HepG2 (cell line): Measurements from ENCODE around the gene DDX39B. TPM values are rescaled to one million over a fixed set of nuclear protein-coding genes. Genes with fewer than 3 reads are reported as not detected.

ENCODE experiments used
- FOSL2 ChIP-seq: sonication (generic); formaldehyde crosslinking; IDR thresholded peaks from 2 replicates; pipeline ENCODE4 v1.4.0; 2020; ENCODE audit warnings: missing genetic modification reagents
- FOXM1 ChIP-seq: sonication (generic); formaldehyde crosslinking; IDR thresholded peaks from 2 replicates; pipeline ENCODE4 v1.5.0; 2020; ENCODE audit warnings: missing genetic modification reagents
- FOXO4 ChIP-seq: sonication (generic); formaldehyde crosslinking; conservative IDR thresholded peaks from 2 replicates; pipeline ENCODE4 v1.8.1; 2023; ENCODE audit warnings: missing genetic modification reagents
- LRRFIP1 ChIP-seq: sonication (generic); formaldehyde crosslinking; conservative IDR thresholded peaks from 2 replicates; pipeline ENCODE4 v1.4.0; 2020; ENCODE audit warnings: missing genetic modification reagents
- MEIS1 ChIP-seq: sonication (generic); formaldehyde crosslinking; IDR thresholded peaks from 2 replicates; pipeline ENCODE4 v1.9.0; 2021; ENCODE audit warnings: mild to moderate bottlenecking, missing genetic modification reagents, moderate library complexity, borderline replicate concordance
- NRL ChIP-seq: sonication (generic); formaldehyde crosslinking; IDR thresholded peaks from 2 replicates; pipeline ENCODE4 v1.5.0; 2020; ENCODE audit warnings: missing genetic modification reagents, mild to moderate bottlenecking, moderate library complexity, borderline replicate concordance
- PATZ1 ChIP-seq: sonication (generic); formaldehyde crosslinking; IDR thresholded peaks from 2 replicates; pipeline ENCODE4 v1.4.0; 2020; ENCODE audit warnings: missing genetic modification reagents
- PRDM4 ChIP-seq: sonication (generic); formaldehyde crosslinking; IDR thresholded peaks from 2 replicates; pipeline ENCODE4 v1.9.0; 2021; ENCODE audit warnings: missing genetic modification reagents, borderline replicate concordance
- RBAK ChIP-seq: sonication (generic); formaldehyde crosslinking; IDR thresholded peaks from 2 replicates; pipeline ENCODE4 v1.5.1; 2020; ENCODE audit warnings: mild to moderate bottlenecking, missing genetic modification reagents
- SAFB2 ChIP-seq: sonication (generic); formaldehyde crosslinking; IDR thresholded peaks from 2 replicates; pipeline ENCODE4 v1.5.1; 2020; ENCODE audit warnings: missing genetic modification reagents, low read depth, mild to moderate bottlenecking, borderline replicate concordance
- SRF ChIP-seq: IDR thresholded peaks from 2 replicates; pipeline ENCODE4 v1.6.1; 2011; ENCODE audit warnings: mild to moderate bottlenecking, low read depth, low read length, moderate library complexity
- THAP9 ChIP-seq: sonication (generic); formaldehyde crosslinking; IDR thresholded peaks from 2 replicates; pipeline ENCODE4; 2020; ENCODE audit warnings: missing genetic modification reagents, mild to moderate bottlenecking, borderline replicate concordance
- ZFP1 ChIP-seq: IDR thresholded peaks from 2 replicates; pipeline ENCODE4 v1.6.1; 2016
- ZNF230 ChIP-seq: sonication (generic); formaldehyde crosslinking; IDR thresholded peaks from 2 replicates; pipeline ENCODE4 v1.4.0; 2020; ENCODE audit warnings: mild to moderate bottlenecking, missing genetic modification reagents
- ZNF580 ChIP-seq: IDR thresholded peaks from 2 replicates; pipeline ENCODE4 v1.6.1; 2016; ENCODE audit warnings: low read depth, borderline replicate concordance
- ZNF616 ChIP-seq: sonication (generic); formaldehyde crosslinking; IDR thresholded peaks from 2 replicates; pipeline ENCODE4 v1.5.0; 2020; ENCODE audit warnings: low read depth, mild to moderate bottlenecking, missing genetic modification reagents
- ZNF672 ChIP-seq: sonication (generic); formaldehyde crosslinking; IDR thresholded peaks from 2 replicates; pipeline ENCODE4 v1.8.1; 2022; ENCODE audit warnings: missing genetic modification reagents
- polyA plus RNA-seq, 8 experiments: library from polyadenylated mRNA; depleted of rRNA in 3 of 8; stranded (reverse) in 7 of 8; unstranded in 1 of 8; fragments of >200 nt; fragmentation: Illumina TruSeq in 4 of 8; extraction: Trizol in 4 of 8; gene quantifications; 2 replicates each; pipeline versions ENCODE4 v1.2.1 to v1.2.3, GENCODE V29; 2011 to 2016; ENCODE audit warnings: low read depth in 4 of 8, missing spikeins in 1 of 8, mixed read lengths in 1 of 8; ENCODE audit not compliant: insufficient read depth in 1 of 8
- total RNA-seq, 5 experiments: library from RNA; depleted of rRNA; stranded (reverse); fragments of >200 nt; fragmentation: Illumina TruSeq; extraction: Trizol; gene quantifications; 2 replicates each; pipeline ENCODE4 v1.2.3, GENCODE V29; 2016; ENCODE audit warnings: low read depth in 1 of 5

Gene DDX39B
- total and polyA plus RNA-seq, 2 of the 13 experiments (the other 11 are each of a cell fraction or from before 2014, with no cell fraction given), result 570 to 678 TPM

- TF ChIP-seq FOXO4 (0 out of 2 replicates have a peak, but pooled peaks have one; percentile 87), SAFB2 (CRISPR knock-in tag) (peak; percentile 74; the same call in 1 of the 2 replicates), ZNF580 (CRISPR knock-in tag) (peak; percentile 83), THAP9 (CRISPR knock-in tag) (peak; percentile 81), ZFP1 (CRISPR knock-in tag) (0 out of 2 replicates have a peak, but pooled peaks have one; percentile 2), LRRFIP1 (no peak), PRDM4 (CRISPR knock-in tag) (0 out of 2 replicates have a peak, but pooled peaks have one; percentile 29), FOSL2 (CRISPR knock-in tag) (peak; percentile 46; the same call in 1 of the 2 replicates), RBAK (CRISPR knock-in tag) (no peak; the same call in 1 of the 2 replicates), MEIS1 (CRISPR knock-in tag) (no peak), SRF (no peak), ZNF616 (CRISPR knock-in tag) (no peak), FOXM1 (CRISPR knock-in tag) (no peak), NRL (CRISPR knock-in tag) (peak; percentile 79), PATZ1 (CRISPR knock-in tag) (peak; percentile 78), ZNF230 (CRISPR knock-in tag) (peak; percentile 66; the same call in 1 of the 2 replicates), ZNF672 (CRISPR knock-in tag) (no peak)
These were observed 39.1 kb upstream of the DDX39B start (continued) for GRCh38 chr6:31580807-31581433.
